IMR-90 (cell line): ENCODE results near the gene VSIG10L. TPM values are rescaled to one million over a fixed set of nuclear protein-coding genes. Genes with fewer than 3 reads are reported as not detected.
A peak's percentile ranks its signal among the peaks of the same experiment; 100 is the strongest.

Experiments
- ATAC-seq: fragments of 200-7000 bp; cut with Tn5 transposase; 2 replicates; pipeline ENCODE4 v1.9.1; 2020; ENCODE audit warnings: low read depth, mild to moderate bottlenecking, moderate library complexity
- BruUV-seq: library from RNA; stranded (reverse); fragments of 400-500 nt; replicated peaks from 2 replicates; lab custom pipeline; 2021; lab: Mats Ljungman, UMichigan
- CTCF ChIA-PET: fragments of 300-600 bp; formaldehyde crosslinking; extraction: SDS; loops from one replicate; lab custom pipeline; 2021; ENCODE audit warnings: antibody characterized with exemption; lab: Yijun Ruan, JAX
- POLR2A ChIA-PET: fragments of 300-600 bp; sonication (Branson Sonifier 250); formaldehyde crosslinking; loops from one replicate; lab custom pipeline; 2022; ENCODE audit warnings: antibody characterized with exemption; ENCODE audit not compliant: unreplicated experiment; lab: Charles Lee
- DNase-seq: peaks from one replicate; pipeline ENCODE4 v3.0.0; 2013
- H2AFZ ChIP-seq: replicated peaks from 2 replicates; pipeline ENCODE3; 2013; ENCODE audit warnings: low read length, mild to moderate bottlenecking; ENCODE audit not compliant: poor library complexity
- H2AK5ac ChIP-seq: 2 replicates; pipeline ENCODE4 v1.6.1; 2013; ENCODE audit warnings: low read depth, low read length, inconsistent platforms
- H2AK9ac ChIP-seq: replicated peaks from 2 replicates; pipeline ENCODE3; 2013; ENCODE audit warnings: mild to moderate bottlenecking, low read depth, low read length, moderate library complexity; ENCODE audit not compliant: poor library complexity
- H2BK120ac ChIP-seq: 2 replicates; pipeline ENCODE4 v1.6.1; 2013; ENCODE audit warnings: low read depth, low read length, inconsistent platforms
- H2BK15ac ChIP-seq: 3 replicates; pipeline ENCODE4 v1.6.1; 2013; ENCODE audit warnings: low read depth, low read length, inconsistent platforms
- H2BK20ac ChIP-seq: 2 replicates; pipeline ENCODE4 v1.6.1; 2013; ENCODE audit warnings: low read depth, mild to moderate bottlenecking, inconsistent platforms, low read length, moderate library complexity
- H2BK5ac ChIP-seq: 2 replicates; pipeline ENCODE4 v1.6.1; 2013; ENCODE audit warnings: mild to moderate bottlenecking, low read depth, low read length, inconsistent platforms; ENCODE audit not compliant: poor library complexity, severe bottlenecking
- H3K14ac ChIP-seq: replicated peaks from 2 replicates; pipeline ENCODE4 v1.6.1; 2013; ENCODE audit warnings: low read depth, low read length, inconsistent platforms
- H3K18ac ChIP-seq: 2 replicates; pipeline ENCODE4 v1.6.1; 2013; ENCODE audit warnings: low read depth, low read length, control low read depth
- H3K23ac ChIP-seq: 2 replicates; pipeline ENCODE4 v1.6.1; 2013; ENCODE audit warnings: low read depth, low read length, inconsistent platforms
- H3K27ac ChIP-seq: 2 replicates; pipeline ENCODE4 v1.5.1; 2013; ENCODE audit warnings: mild to moderate bottlenecking, control low read depth, low read length; ENCODE audit not compliant: insufficient read depth
- H3K27me3 ChIP-seq: 2 replicates; pipeline ENCODE4 v1.6.1; 2013; ENCODE audit warnings: low read length; ENCODE audit not compliant: control insufficient read depth, insufficient read depth
- H3K36me3 ChIP-seq: 2 replicates; pipeline ENCODE4 v1.6.1; 2013; ENCODE audit warnings: low read length, mixed read lengths; ENCODE audit not compliant: control insufficient read depth, insufficient read depth
- H3K4ac ChIP-seq: 2 replicates; pipeline ENCODE4 v1.6.1; 2013; ENCODE audit warnings: low read depth, low read length, inconsistent platforms
- H3K4me1 ChIP-seq: 2 replicates; pipeline ENCODE4 v1.6.1; 2013; ENCODE audit warnings: low read length, mixed read lengths; ENCODE audit not compliant: control insufficient read depth, insufficient read depth
- H3K4me2 ChIP-seq: 2 replicates; pipeline ENCODE4 v1.6.1; 2013; ENCODE audit warnings: low read depth, mild to moderate bottlenecking, control low read depth, low read length, moderate library complexity
- H3K4me3 ChIP-seq: 2 replicates; pipeline ENCODE4 v1.5.1; 2013; ENCODE audit warnings: low read depth, mild to moderate bottlenecking, control low read depth, low read length, moderate library complexity; ENCODE audit not compliant: insufficient read depth
- H3K56ac ChIP-seq: 2 replicates; pipeline ENCODE4 v1.6.1; 2013; ENCODE audit warnings: low read length, inconsistent platforms; ENCODE audit not compliant: insufficient read depth; ENCODE audit errors: extremely low read depth
- H3K79me1 ChIP-seq, 2 experiments: 2 replicates each; pipeline ENCODE4 v1.6.1; 2013; ENCODE audit warnings: low read length in 2 of 2, inconsistent platforms in 1 of 2, low read depth in 1 of 2
- H3K9ac ChIP-seq: 2 replicates; pipeline ENCODE4 v1.6.1; 2013; ENCODE audit warnings: low read depth, low read length, control low read depth
- H3K9me1 ChIP-seq: 2 replicates; pipeline ENCODE4 v1.6.1; 2013; ENCODE audit warnings: low read length, inconsistent platforms; ENCODE audit not compliant: insufficient read depth
- H3K9me3 ChIP-seq: 2 replicates; pipeline ENCODE4 v1.6.1; 2013; ENCODE audit warnings: low read length; ENCODE audit not compliant: control insufficient read depth, insufficient read depth
- H4K20me1 ChIP-seq: 2 replicates; pipeline ENCODE4 v1.6.1; 2013; ENCODE audit warnings: low read length, inconsistent platforms; ENCODE audit not compliant: insufficient read depth
- H4K5ac ChIP-seq: 2 replicates; pipeline ENCODE4 v1.6.1; 2013; ENCODE audit warnings: mild to moderate bottlenecking, low read depth, low read length, control low read depth
- H4K8ac ChIP-seq, 2 experiments: 2 replicates each; pipeline ENCODE4 v1.6.1; 2013; ENCODE audit warnings: low read depth in 2 of 2, low read length in 2 of 2, control low read depth in 1 of 2, inconsistent platforms in 1 of 2
- H4K91ac ChIP-seq: 2 replicates; pipeline ENCODE4 v1.6.1; 2013; ENCODE audit warnings: low read depth, low read length, inconsistent platforms; ENCODE audit not compliant: insufficient read depth
- BHLHE40 ChIP-seq: fragments of 150-350 bp; IDR thresholded peaks from 2 replicates; pipeline ENCODE4 v1.6.1; 2016; ENCODE audit warnings: mild to moderate bottlenecking, low read depth, low read length
- CEBPB ChIP-seq: IDR thresholded peaks from 2 replicates; pipeline ENCODE4 v1.6.1; 2012; ENCODE audit warnings: low read depth, low read length, improper control_type of control experiment
- FOS ChIP-seq: fragments of 150-350 bp; IDR thresholded peaks from 2 replicates; pipeline ENCODE4 v1.6.1; 2016; ENCODE audit warnings: low read depth, low read length
- MAFK ChIP-seq: IDR thresholded peaks from 2 replicates; pipeline ENCODE4 v1.6.1; 2012; ENCODE audit warnings: low read depth, low read length, improper control_type of control experiment
- MXI1 ChIP-seq: IDR thresholded peaks from 2 replicates; pipeline ENCODE4 v1.6.1; 2012; ENCODE audit warnings: low read depth, mild to moderate bottlenecking, low read length, moderate library complexity, borderline replicate concordance
- NFE2L2 ChIP-seq: fragments of 150-350 bp; IDR thresholded peaks from 2 replicates; pipeline ENCODE4 v1.6.1; 2016; ENCODE audit warnings: low read depth, mild to moderate bottlenecking, low read length
- RFX5 ChIP-seq: IDR thresholded peaks from 2 replicates; pipeline ENCODE4 v1.8.0; 2012; ENCODE audit warnings: low read depth, mild to moderate bottlenecking, low read length, moderate library complexity
- SMC3 ChIP-seq: fragments of 150-350 bp; IDR thresholded peaks from 2 replicates; pipeline ENCODE4 v1.6.1; 2016; ENCODE audit warnings: low read depth, mild to moderate bottlenecking, antibody characterized with exemption, low read length, moderate library complexity
- WGBS, 2 experiments: methylation state at CpG; one replicate each; pipeline versions ENCODE4 v1.1.5 to v1.1.7; 2013; ENCODE audit warnings: missing lambda C conversion rate in 2 of 2; ENCODE audit not compliant: insufficient read length in 1 of 2; ENCODE audit errors: extremely low coverage in 2 of 2; 5-methylcytosine and 5-hydroxymethylcytosine counted together
- dilution Hi-C: fragments of 300-500 bp; cut with HindIII; formaldehyde crosslinking; loops from one replicate; pipeline ENCODE4 v1.14.3; 2018; ENCODE audit warnings: low sequenced_read_pairs; ENCODE audit not compliant: unreplicated experiment
- in situ Hi-C: fragments of 300-500 bp; cut with MboI; formaldehyde crosslinking; loops from 3 replicates; pipeline ENCODE4 v1.14.3; 2019; ENCODE audit warnings: low sequenced_read_pairs, inconsistent platforms, mixed read lengths
- intact Hi-C: fragments of 100-400 bp; cut with micrococcal nuclease; formaldehyde crosslinking; loops from 2 replicates; pipeline ENCODE4 v1.10.0; 2022
- polyA plus RNA-seq, 3 experiments: library from polyadenylated mRNA; depleted of rRNA; stranded (reverse); fragments of >200 nt; gene quantifications; 2 replicates each; pipeline ENCODE4 v1.2.3, GENCODE V29; 2012; ENCODE audit warnings: low replicate concordance in 1 of 3
- total RNA-seq: library from RNA; depleted of rRNA; stranded (reverse); fragments of >200 nt; gene quantifications from 2 replicates; pipeline ENCODE4 v1.2.3, GENCODE V29; 2012
- TF ChIP-seq, protein P1 (sequence below): conservative IDR thresholded peaks from 2 replicates; pipeline ENCODE4 v1.5.1; 2012; ENCODE audit warnings: mild to moderate bottlenecking, low read depth, low read length, improper control_type of control experiment

The VSIG10L gene
- total and polyA plus RNA-seq, 2 of the 4 experiments (the other 2 are of a cell fraction), result 0.18 to 1.2 TPM

DNA sequence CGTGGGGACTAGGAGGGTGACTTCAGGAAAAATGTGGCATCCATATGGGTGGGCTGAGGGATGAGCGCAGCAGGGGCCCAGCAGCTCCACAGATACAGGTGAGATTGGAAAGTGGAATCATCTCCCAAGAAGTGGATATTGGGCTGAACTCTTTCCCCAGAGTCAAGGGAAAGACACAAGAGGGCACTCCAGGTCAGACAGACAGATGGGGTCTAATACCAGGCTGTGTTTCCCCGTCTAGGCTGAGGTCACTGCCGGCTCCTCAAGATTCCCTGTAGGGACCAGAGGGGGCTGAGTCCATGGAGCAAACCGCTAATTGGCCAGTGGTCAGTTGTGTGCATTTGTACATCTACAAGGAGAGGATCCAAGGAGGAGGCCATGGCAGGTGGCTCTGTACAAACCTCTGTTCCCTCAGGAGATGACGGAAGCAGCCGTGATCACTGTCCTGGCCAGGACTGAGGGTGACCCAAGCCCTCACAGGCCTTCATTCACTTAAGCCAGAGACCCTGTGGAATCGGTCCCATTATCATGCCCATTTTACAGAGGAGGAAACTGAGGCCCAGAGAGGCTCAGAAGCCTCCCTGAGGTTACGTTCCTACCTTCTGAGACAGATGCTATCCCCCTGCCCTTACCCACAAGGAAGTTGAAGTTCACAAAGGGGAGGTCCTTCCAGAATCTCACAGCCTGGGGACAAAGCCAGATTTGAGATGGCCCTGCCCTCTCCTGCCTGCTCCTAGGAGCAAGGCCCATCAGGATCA is 45.4 kb downstream of the VSIG10L start:
- no peak overlapping the region for H3K23ac ChIP-seq
- no peaks in the 10 kb centered on the region for H3K4me1 ChIP-seq
- no peak overlapping the region for H2BK5ac ChIP-seq
- no peak overlapping the region for H2BK120ac ChIP-seq
- no peak overlapping the region for H3K27ac ChIP-seq
- no peak overlapping the region for H3K18ac ChIP-seq
- no peaks in the 10 kb centered on the region for H3K27me3 ChIP-seq
- no peaks in the 10 kb centered on the region for H3K36me3 ChIP-seq
- WGBS, 2 experiments, result 32% methylated on average over 3 of the region's 9 CpGs; no CpG with 5 or more reads in 1 of the 2 experiments
- H3K14ac ChIP-seq, result no peak overlapping the region
- no peak overlapping the region for H2AK9ac ChIP-seq
- H2BK15ac ChIP-seq, result no peak overlapping the region
- no peak overlapping the region for H3K9ac ChIP-seq
- H4K20me1 ChIP-seq, result no peaks in the 10 kb centered on the region
- no peaks in the 10 kb centered on the region for H3K79me1 ChIP-seq
- H2AFZ ChIP-seq, result peak overlapping the region; percentile 21
- BruUV-seq, result no TSS peak
- ChIA-PET POLR2A (no interaction called here), CTCF (no interaction called here)
- no peak overlapping the region for H4K8ac ChIP-seq
- H3K4me3 ChIP-seq, result no peak overlapping the region
- H3K4ac ChIP-seq, result no peak overlapping the region
- no peaks in the 10 kb centered on the region for H3K9me1 ChIP-seq
- H3K4me2 ChIP-seq, result no peak overlapping the region
- H4K91ac ChIP-seq, result no peak overlapping the region
- no peak overlapping the region for H2BK20ac ChIP-seq
- H3K9me3 ChIP-seq, result peaks cover 2% of the 10 kb centered on the region; the same call in 1 of the 2 replicates
- no peak overlapping the region for H4K5ac ChIP-seq
- in situ Hi-C loops, result no loop called here
- dilution Hi-C loops, result no loop called here
- H2AK5ac ChIP-seq, result no peak overlapping the region
- H3K56ac ChIP-seq, result no peak overlapping the region
- TF ChIP-seq SMC3 (no peak), CEBPB (no peak), MAFK (no peak), MXI1 (no peak), BHLHE40 (no peak), FOS (no peak), NFE2L2 (no peak), RFX5 (no peak)
- TF ChIP-seq, protein P1, sequence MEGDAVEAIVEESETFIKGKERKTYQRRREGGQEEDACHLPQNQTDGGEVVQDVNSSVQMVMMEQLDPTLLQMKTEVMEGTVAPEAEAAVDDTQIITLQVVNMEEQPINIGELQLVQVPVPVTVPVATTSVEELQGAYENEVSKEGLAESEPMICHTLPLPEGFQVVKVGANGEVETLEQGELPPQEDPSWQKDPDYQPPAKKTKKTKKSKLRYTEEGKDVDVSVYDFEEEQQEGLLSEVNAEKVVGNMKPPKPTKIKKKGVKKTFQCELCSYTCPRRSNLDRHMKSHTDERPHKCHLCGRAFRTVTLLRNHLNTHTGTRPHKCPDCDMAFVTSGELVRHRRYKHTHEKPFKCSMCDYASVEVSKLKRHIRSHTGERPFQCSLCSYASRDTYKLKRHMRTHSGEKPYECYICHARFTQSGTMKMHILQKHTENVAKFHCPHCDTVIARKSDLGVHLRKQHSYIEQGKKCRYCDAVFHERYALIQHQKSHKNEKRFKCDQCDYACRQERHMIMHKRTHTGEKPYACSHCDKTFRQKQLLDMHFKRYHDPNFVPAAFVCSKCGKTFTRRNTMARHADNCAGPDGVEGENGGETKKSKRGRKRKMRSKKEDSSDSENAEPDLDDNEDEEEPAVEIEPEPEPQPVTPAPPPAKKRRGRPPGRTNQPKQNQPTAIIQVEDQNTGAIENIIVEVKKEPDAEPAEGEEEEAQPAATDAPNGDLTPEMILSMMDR, result no peak
- intact Hi-C loops, result no loop called here
- DNase-seq, result no peak
- no peak for ATAC-seq
